HepG2 (cell line): ENCODE results near the gene ZSCAN2. TPM values are rescaled to one million over a fixed set of nuclear protein-coding genes. Genes with fewer than 3 reads are reported as not detected.
A peak's percentile ranks its signal among the peaks of the same experiment; 100 is the strongest.

Source experiments
- HDAC1 ChIP-seq: sonication (generic); formaldehyde crosslinking; IDR thresholded peaks from 2 replicates; pipeline ENCODE4 v1.5.1; 2020; ENCODE audit warnings: mild to moderate bottlenecking, missing genetic modification reagents
- HDAC2 ChIP-seq: sonication (generic); formaldehyde crosslinking; IDR thresholded peaks from 2 replicates; pipeline ENCODE4 v1.4.0; 2020; ENCODE audit warnings: missing genetic modification reagents
- HMG20B ChIP-seq: conservative IDR thresholded peaks from 2 replicates; pipeline ENCODE4 v1.6.1; 2016; ENCODE audit warnings: missing genetic modification reagents, missing compliant biosample characterization
- MBNL3 ChIP-seq: fragments of 250-450 bp; sonication (Bioruptor Pico); conservative IDR thresholded peaks from 2 replicates; pipeline ENCODE4 v1.8.0; 2022; ENCODE audit warnings: mild to moderate bottlenecking, inconsistent platforms
- NR3C1 ChIP-seq: sonication (generic); formaldehyde crosslinking; IDR thresholded peaks from 2 replicates; pipeline ENCODE4 v1.4.0; 2020; ENCODE audit warnings: missing genetic modification reagents
- RFXAP ChIP-seq: sonication (generic); formaldehyde crosslinking; IDR thresholded peaks from 2 replicates; pipeline ENCODE4 v1.4.0; 2020; ENCODE audit warnings: missing genetic modification reagents, borderline replicate concordance
- SALL1 ChIP-seq: sonication (generic); formaldehyde crosslinking; IDR thresholded peaks from 2 replicates; pipeline ENCODE4 v1.8.0; 2022; ENCODE audit warnings: mild to moderate bottlenecking, missing genetic modification reagents
- SCMH1 ChIP-seq: sonication (generic); formaldehyde crosslinking; IDR thresholded peaks from 2 replicates; pipeline ENCODE4 v1.9.0; 2021; ENCODE audit warnings: missing genetic modification reagents, mild to moderate bottlenecking, borderline replicate concordance
- TARDBP ChIP-seq: sonication (generic); formaldehyde crosslinking; IDR thresholded peaks from 2 replicates; pipeline ENCODE4 v1.8.0; 2022; ENCODE audit warnings: mild to moderate bottlenecking, missing genetic modification reagents
- U2AF2 ChIP-seq: fragments of 200-400 bp; formaldehyde crosslinking; IDR thresholded peaks from 2 replicates; pipeline ENCODE4 v1.6.1; 2017; ENCODE audit warnings: low read depth, mild to moderate bottlenecking, low read length
- ZNF451 ChIP-seq: sonication (generic); formaldehyde crosslinking; IDR thresholded peaks from 2 replicates; pipeline ENCODE4 v1.5.0; 2020; ENCODE audit warnings: mild to moderate bottlenecking, missing genetic modification reagents
- ZNF678 ChIP-seq: sonication (generic); formaldehyde crosslinking; IDR thresholded peaks from 2 replicates; pipeline ENCODE4 v1.4.0; 2020; ENCODE audit warnings: mild to moderate bottlenecking, missing genetic modification reagents
- ZNF850 ChIP-seq: sonication (generic); formaldehyde crosslinking; conservative IDR thresholded peaks from 2 replicates; pipeline ENCODE4 v1.9.0; 2021; ENCODE audit warnings: mild to moderate bottlenecking, missing genetic modification reagents
- polyA plus RNA-seq, 8 experiments: library from polyadenylated mRNA; depleted of rRNA in 3 of 8; stranded (reverse) in 7 of 8; unstranded in 1 of 8; fragments of >200 nt; fragmentation: Illumina TruSeq in 4 of 8; extraction: Trizol in 4 of 8; gene quantifications; 2 replicates each; pipeline versions ENCODE4 v1.2.1 to v1.2.3, GENCODE V29; 2011 to 2016; ENCODE audit warnings: low read depth in 4 of 8, missing spikeins in 1 of 8, mixed read lengths in 1 of 8; ENCODE audit not compliant: insufficient read depth in 1 of 8
- total RNA-seq, 5 experiments: library from RNA; depleted of rRNA; stranded (reverse); fragments of >200 nt; fragmentation: Illumina TruSeq; extraction: Trizol; gene quantifications; 2 replicates each; pipeline ENCODE4 v1.2.3, GENCODE V29; 2016; ENCODE audit warnings: low read depth in 1 of 5
- TF ChIP-seq, protein P1 (sequence below): sonication (generic); formaldehyde crosslinking; IDR thresholded peaks from 2 replicates; pipeline ENCODE4 v1.5.0; 2020; ENCODE audit warnings: missing genetic modification reagents
- TF ChIP-seq, protein P2 (sequence below): sonication (generic); formaldehyde crosslinking; IDR thresholded peaks from 2 replicates; pipeline ENCODE4 v1.4.0; 2020; ENCODE audit warnings: mild to moderate bottlenecking, missing genetic modification reagents
- TF ChIP-seq, protein P3 (sequence below): sonication (generic); formaldehyde crosslinking; IDR thresholded peaks from 2 replicates; pipeline ENCODE4 v1.9.0; 2021; ENCODE audit warnings: missing genetic modification reagents, borderline replicate concordance
- TF ChIP-seq, protein P4 (sequence below): IDR thresholded peaks from 2 replicates; pipeline ENCODE4 v1.6.1; 2016; ENCODE audit warnings: missing compliant biosample characterization, missing genetic modification reagents, borderline replicate concordance
- TF ChIP-seq, protein P5 (sequence below): sonication (generic); formaldehyde crosslinking; IDR thresholded peaks from 2 replicates; pipeline ENCODE4 v1.4.0; 2020; ENCODE audit warnings: missing genetic modification reagents

The ZSCAN2 gene
- total and polyA plus RNA-seq, 2 of the 13 experiments (the other 11 are each of a cell fraction or from before 2014, with no cell fraction given), result 11.4 to 21.5 TPM

DNA sequence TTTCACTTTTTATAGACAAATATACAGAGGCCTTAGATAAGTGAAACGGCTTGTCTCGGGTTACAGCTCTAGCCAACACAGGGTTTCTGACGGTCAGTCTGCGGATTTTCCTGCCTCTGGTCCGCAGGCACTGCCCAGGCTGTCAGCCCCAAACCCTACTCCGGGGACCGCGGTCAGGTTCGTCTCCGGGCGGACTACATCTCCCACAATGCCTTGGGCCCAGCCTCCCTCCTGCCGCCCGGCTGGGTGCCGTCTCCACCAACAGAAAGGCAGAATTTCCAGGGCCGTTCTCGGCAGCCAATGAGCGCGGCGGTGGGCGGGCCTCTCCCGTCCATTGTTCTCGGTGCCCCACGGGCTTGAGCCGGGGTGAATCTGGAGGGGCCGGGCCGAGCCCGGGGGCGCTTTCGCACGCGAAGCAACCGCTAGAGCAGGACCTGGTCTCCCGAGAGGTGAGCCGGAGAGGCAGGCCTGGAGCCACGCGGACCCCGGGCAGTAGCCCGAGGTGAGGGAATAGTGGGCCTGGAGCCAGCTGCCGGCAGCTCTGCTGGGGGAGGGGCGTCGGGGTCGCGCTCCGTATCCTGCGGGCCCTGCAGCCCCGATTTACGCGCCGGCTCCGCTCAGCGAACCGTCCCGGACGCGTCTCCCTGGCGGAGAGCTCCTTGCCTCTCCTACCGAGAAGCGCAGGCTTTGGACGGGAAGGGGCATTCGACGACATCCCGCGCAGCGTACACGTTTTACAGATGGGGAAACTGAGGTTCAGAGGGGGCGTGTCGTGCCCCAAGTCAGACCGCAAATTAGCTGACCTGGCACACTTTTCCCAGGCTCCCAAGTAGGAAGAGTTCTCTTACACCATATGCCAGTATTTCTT lies at the start of gene ZSCAN2 (continued):
- TF ChIP-seq, protein P1, sequence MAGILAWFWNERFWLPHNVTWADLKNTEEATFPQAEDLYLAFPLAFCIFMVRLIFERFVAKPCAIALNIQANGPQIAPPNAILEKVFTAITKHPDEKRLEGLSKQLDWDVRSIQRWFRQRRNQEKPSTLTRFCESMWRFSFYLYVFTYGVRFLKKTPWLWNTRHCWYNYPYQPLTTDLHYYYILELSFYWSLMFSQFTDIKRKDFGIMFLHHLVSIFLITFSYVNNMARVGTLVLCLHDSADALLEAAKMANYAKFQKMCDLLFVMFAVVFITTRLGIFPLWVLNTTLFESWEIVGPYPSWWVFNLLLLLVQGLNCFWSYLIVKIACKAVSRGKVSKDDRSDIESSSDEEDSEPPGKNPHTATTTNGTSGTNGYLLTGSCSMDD (CRISPR knock-in tag), result no peak
- TF ChIP-seq, protein P2, sequence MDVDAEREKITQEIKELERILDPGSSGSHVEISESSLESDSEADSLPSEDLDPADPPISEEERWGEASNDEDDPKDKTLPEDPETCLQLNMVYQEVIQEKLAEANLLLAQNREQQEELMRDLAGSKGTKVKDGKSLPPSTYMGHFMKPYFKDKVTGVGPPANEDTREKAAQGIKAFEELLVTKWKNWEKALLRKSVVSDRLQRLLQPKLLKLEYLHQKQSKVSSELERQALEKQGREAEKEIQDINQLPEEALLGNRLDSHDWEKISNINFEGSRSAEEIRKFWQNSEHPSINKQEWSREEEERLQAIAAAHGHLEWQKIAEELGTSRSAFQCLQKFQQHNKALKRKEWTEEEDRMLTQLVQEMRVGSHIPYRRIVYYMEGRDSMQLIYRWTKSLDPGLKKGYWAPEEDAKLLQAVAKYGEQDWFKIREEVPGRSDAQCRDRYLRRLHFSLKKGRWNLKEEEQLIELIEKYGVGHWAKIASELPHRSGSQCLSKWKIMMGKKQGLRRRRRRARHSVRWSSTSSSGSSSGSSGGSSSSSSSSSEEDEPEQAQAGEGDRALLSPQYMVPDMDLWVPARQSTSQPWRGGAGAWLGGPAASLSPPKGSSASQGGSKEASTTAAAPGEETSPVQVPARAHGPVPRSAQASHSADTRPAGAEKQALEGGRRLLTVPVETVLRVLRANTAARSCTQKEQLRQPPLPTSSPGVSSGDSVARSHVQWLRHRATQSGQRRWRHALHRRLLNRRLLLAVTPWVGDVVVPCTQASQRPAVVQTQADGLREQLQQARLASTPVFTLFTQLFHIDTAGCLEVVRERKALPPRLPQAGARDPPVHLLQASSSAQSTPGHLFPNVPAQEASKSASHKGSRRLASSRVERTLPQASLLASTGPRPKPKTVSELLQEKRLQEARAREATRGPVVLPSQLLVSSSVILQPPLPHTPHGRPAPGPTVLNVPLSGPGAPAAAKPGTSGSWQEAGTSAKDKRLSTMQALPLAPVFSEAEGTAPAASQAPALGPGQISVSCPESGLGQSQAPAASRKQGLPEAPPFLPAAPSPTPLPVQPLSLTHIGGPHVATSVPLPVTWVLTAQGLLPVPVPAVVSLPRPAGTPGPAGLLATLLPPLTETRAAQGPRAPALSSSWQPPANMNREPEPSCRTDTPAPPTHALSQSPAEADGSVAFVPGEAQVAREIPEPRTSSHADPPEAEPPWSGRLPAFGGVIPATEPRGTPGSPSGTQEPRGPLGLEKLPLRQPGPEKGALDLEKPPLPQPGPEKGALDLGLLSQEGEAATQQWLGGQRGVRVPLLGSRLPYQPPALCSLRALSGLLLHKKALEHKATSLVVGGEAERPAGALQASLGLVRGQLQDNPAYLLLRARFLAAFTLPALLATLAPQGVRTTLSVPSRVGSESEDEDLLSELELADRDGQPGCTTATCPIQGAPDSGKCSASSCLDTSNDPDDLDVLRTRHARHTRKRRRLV (CRISPR knock-in tag), result no peak
- TF ChIP-seq U2AF2, result no peak
- TF ChIP-seq MBNL3 (CRISPR knock-in tag), result no peak
- TF ChIP-seq ZNF850 (CRISPR knock-in tag), result no peak
- TF ChIP-seq NR3C1 (CRISPR knock-in tag), result no peak
- 0 out of 2 replicates have a peak, but pooled peaks have one; percentile 32 for TF ChIP-seq ZNF451
- TF ChIP-seq ZNF678 (CRISPR knock-in tag), result no peak
- TF ChIP-seq, protein P3, sequence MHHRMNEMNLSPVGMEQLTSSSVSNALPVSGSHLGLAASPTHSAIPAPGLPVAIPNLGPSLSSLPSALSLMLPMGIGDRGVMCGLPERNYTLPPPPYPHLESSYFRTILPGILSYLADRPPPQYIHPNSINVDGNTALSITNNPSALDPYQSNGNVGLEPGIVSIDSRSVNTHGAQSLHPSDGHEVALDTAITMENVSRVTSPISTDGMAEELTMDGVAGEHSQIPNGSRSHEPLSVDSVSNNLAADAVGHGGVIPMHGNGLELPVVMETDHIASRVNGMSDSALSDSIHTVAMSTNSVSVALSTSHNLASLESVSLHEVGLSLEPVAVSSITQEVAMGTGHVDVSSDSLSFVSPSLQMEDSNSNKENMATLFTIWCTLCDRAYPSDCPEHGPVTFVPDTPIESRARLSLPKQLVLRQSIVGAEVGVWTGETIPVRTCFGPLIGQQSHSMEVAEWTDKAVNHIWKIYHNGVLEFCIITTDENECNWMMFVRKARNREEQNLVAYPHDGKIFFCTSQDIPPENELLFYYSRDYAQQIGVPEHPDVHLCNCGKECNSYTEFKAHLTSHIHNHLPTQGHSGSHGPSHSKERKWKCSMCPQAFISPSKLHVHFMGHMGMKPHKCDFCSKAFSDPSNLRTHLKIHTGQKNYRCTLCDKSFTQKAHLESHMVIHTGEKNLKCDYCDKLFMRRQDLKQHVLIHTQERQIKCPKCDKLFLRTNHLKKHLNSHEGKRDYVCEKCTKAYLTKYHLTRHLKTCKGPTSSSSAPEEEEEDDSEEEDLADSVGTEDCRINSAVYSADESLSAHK (CRISPR knock-in tag), result no peak
- TF ChIP-seq SALL1 (CRISPR knock-in tag), result peak; percentile 50; the same call in 1 of the 2 replicates
- no peak for TF ChIP-seq RFXAP
- no peak for TF ChIP-seq HMG20B (CRISPR knock-in tag)
- TF ChIP-seq HDAC2, result no peak
- TF ChIP-seq, protein P4, sequence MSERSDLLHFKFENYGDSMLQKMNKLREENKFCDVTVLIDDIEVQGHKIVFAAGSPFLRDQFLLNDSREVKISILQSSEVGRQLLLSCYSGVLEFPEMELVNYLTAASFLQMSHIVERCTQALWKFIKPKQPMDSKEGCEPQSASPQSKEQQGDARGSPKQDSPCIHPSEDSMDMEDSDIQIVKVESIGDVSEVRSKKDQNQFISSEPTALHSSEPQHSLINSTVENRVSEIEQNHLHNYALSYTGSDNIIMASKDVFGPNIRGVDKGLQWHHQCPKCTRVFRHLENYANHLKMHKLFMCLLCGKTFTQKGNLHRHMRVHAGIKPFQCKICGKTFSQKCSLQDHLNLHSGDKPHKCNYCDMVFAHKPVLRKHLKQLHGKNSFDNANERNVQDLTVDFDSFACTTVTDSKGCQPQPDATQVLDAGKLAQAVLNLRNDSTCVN, result 0 out of 2 replicates have a peak, but pooled peaks have one; percentile 29
- TF ChIP-seq SCMH1 (CRISPR knock-in tag), result no peak
- peak; percentile 55 for TF ChIP-seq HDAC1
- no peak; the same call in 1 of the 2 replicates for TF ChIP-seq TARDBP (CRISPR knock-in tag)
- TF ChIP-seq, protein P5, sequence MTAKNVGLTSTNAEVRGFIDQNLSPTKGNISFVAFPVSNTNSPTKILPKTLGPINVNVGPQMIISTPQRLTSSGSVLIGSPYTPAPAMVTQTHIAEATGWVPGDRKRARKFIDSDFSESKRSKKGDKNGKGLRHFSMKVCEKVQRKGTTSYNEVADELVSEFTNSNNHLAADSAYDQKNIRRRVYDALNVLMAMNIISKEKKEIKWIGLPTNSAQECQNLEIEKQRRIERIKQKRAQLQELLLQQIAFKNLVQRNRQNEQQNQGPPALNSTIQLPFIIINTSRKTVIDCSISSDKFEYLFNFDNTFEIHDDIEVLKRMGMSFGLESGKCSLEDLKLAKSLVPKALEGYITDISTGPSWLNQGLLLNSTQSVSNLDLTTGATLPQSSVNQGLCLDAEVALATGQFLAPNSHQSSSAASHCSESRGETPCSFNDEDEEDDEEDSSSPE, result no peak
